ENCODE data around the gene APEH.

- no peak for TF ChIP-seq POLR2A (IDR thresholded peaks at IDR 0.05)
- TF ChIP-seq POLR2AphosphoS5 (IDR thresholded peaks at IDR 0.05) = no peak
Measured at GRCh38 chr3:49659756-49660155, 14.4 kb upstream of the APEH start.

Measured in prostate gland (tissue), 1 donor.